Endodermal cell (in vitro differentiated cells): ENCODE results near the gene CACNA2D4. TPM values are rescaled to one million over a fixed set of nuclear protein-coding genes. Genes with fewer than 3 reads are reported as not detected.
A peak's percentile ranks its signal among the peaks of the same experiment; 100 is the strongest.
"Not testable (repeated sequence)": the region's sequence is repeated elsewhere in the genome, so short reads cannot be mapped to it uniquely, and the experiment has no call there.

Source experiments
- DNase-seq: peaks from one replicate; pipeline ENCODE4 v3.0.0-alpha.2; 2017
- H3K27ac ChIP-seq: 2 replicates; pipeline ENCODE4 v1.5.1; 2013; ENCODE audit warnings: mild to moderate bottlenecking, low read depth, low read length, moderate library complexity
- H3K27me3 ChIP-seq: 2 replicates; pipeline ENCODE4 v1.6.1; 2013; ENCODE audit warnings: mild to moderate bottlenecking, low read length, moderate library complexity; ENCODE audit not compliant: insufficient read depth, control insufficient read depth, poor library complexity, severe bottlenecking
- H3K36me3 ChIP-seq: 2 replicates; pipeline ENCODE4 v1.7.0; 2013; ENCODE audit warnings: mild to moderate bottlenecking, low read length, moderate library complexity; ENCODE audit not compliant: control insufficient read depth, insufficient read depth
- H3K4me1 ChIP-seq: one replicate; pipeline ENCODE4 v1.7.0; 2013; ENCODE audit warnings: low read length; ENCODE audit not compliant: control insufficient read depth, insufficient read depth
- H3K4me3 ChIP-seq: 2 replicates; pipeline ENCODE4 v1.5.1; 2013; ENCODE audit warnings: mild to moderate bottlenecking, low read length, moderate library complexity
- H3K9ac ChIP-seq: 2 replicates; pipeline ENCODE4 v1.6.1; 2013; ENCODE audit warnings: mild to moderate bottlenecking, low read length, moderate library complexity; ENCODE audit not compliant: poor library complexity, severe bottlenecking; ENCODE audit errors: extremely low read depth
- H3K9me3 ChIP-seq: 2 replicates; pipeline ENCODE4 v1.6.1; 2013; ENCODE audit warnings: mild to moderate bottlenecking, low read length, moderate library complexity; ENCODE audit not compliant: control insufficient read depth
- H3K27ac Mint-ChIP-seq: 2 replicates; pipeline ENCODE4 v1.8.0; 2020; ENCODE audit warnings: mixed read lengths
- H3K27me3 Mint-ChIP-seq: 2 replicates; pipeline ENCODE4 v1.8.0; 2021; ENCODE audit warnings: mild to moderate bottlenecking, mixed read lengths; ENCODE audit not compliant: insufficient read depth
- H3K36me3 Mint-ChIP-seq: 2 replicates; pipeline ENCODE4 v1.8.0; 2020; ENCODE audit warnings: low read depth, mixed read lengths
- H3K4me1 Mint-ChIP-seq: 2 replicates; pipeline ENCODE4 v1.8.0; 2020; ENCODE audit warnings: mixed read lengths
- H3K4me3 Mint-ChIP-seq: 2 replicates; pipeline ENCODE4 v1.8.0; 2020; ENCODE audit warnings: mild to moderate bottlenecking, moderate library complexity, mixed read lengths
- H3K9me3 Mint-ChIP-seq: 2 replicates; pipeline ENCODE4 v1.8.0; 2020; ENCODE audit warnings: mild to moderate bottlenecking, mixed read lengths
- WGBS, 2 experiments: methylation state at CpG; one replicate each; pipeline versions ENCODE4 v1.1.5 to v1.1.7; 2013; ENCODE audit warnings: missing lambda C conversion rate in 2 of 2, mixed read lengths in 1 of 2; ENCODE audit not compliant: insufficient coverage in 1 of 2, insufficient read length in 1 of 2; 5-methylcytosine and 5-hydroxymethylcytosine counted together
- total RNA-seq, 2 donors: library from RNA; stranded (reverse); fragmentation: NEBNext Ultra II Directional in 1 of 2; extraction: Animal tissue kit (Norgen Biotek cat#: 25700) in 1 of 2; gene quantifications; 2 replicates in 1 of 2; 3 replicates in 1 of 2; pipeline ENCODE4 v1.2.1, GENCODE V29; 2021
- TF ChIP-seq, protein P1 (sequence below): fragments of 200-600 bp; sonication (generic); conservative IDR thresholded peaks from 2 replicates; pipeline ENCODE4 v1.5.0; 2021; ENCODE audit warnings: antibody characterized with exemption, mild to moderate bottlenecking

The CACNA2D4 gene
- total RNA-seq, 2 donors from 2014 or later: 4.3 to 5.7 TPM

DNA sequence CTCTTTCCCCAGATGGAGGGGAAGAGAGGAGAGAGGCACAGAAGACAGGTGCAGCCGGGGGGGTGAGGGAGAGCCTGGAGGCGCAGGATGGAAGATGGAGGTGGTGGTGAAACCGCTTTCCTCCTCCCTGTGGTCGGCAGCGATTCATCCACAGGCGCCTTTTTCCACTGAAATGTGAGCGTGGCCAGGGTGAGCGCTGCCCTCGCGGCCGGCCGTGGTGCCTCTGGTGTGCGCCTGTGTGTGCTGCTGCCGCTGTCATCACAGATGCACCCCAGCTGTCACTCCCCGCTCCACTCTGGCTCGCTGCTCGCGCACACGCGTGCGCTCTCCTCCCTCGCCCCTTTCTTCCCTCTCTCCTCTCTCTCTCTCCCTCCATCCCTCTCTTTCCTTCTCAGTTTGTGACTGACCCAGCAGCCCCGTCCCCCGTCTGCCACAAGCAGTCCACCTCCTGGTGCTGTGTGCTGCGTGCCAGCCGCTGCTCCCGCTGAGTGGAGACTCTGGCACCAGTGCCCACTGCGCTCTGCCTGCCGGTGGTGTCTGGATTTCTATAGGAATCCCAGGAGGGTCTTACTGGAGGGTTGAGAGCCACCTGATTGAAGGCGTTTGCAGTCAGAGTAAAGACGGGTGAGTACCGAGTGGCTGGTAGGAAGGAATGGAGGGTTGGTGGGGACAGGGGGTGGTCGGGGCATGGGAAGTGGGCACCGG, 98.1 kb downstream of the CACNA2D4 start, which contains the start of gene LRTM2:
TSS of gene LRTM2 (plus strand) at position 375 of the 705 bp plus-strand sequence. CDS start 7,584 bp downstream, outside the sequence.
- H3K27ac ChIP-seq: no peak within 1 kb of the TSS

DNA sequence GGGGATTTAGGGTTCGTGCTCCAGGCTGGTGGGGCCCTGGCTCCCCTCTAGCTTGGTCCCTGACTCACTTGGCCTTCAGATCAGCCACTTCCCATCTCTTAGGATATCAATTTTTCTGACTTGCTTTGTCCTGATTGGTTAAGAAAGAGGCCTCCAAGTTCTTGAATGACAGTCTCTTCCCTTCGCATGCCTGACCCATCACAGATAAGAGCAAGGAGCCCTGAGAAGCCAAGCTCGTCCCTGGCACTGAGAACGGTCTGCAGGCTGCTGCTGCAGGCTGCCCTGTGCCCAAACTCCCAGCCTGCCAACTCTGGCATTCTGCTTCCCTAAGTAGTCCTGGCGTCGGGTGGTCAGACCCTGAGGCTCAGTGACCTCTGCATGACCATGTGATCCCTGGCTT, 98.9 kb downstream of the CACNA2D4 start:
- Mint-ChIP-seq H3K4me3 (peak overlapping the region; percentile 34), H3K36me3 (no peaks in the 10 kb centered on the region), H3K9me3 (peaks cover 18% of the 10 kb centered on the region), H3K4me1 (peaks cover 22% of the 10 kb centered on the region), H3K27ac (no peak overlapping the region), H3K27me3 (peaks cover 45% of the 10 kb centered on the region)
- Histone ChIP-seq H3K27me3 (peaks cover 34% of the 10 kb centered on the region), H3K4me3 (no peak overlapping the region), H3K36me3 (no peaks in the 10 kb centered on the region), H3K9me3 (no peaks in the 10 kb centered on the region), H3K4me1 (no peaks in the 10 kb centered on the region), H3K9ac (no peak overlapping the region), H3K27ac (no peak overlapping the region)
- DNase-seq: no peak
- 73 to 79% methylated on average over 5 to 6 of the region's 6 CpGs for whole genome bisulfite sequencing, 2 experiments
- TF ChIP-seq, protein P1, sequence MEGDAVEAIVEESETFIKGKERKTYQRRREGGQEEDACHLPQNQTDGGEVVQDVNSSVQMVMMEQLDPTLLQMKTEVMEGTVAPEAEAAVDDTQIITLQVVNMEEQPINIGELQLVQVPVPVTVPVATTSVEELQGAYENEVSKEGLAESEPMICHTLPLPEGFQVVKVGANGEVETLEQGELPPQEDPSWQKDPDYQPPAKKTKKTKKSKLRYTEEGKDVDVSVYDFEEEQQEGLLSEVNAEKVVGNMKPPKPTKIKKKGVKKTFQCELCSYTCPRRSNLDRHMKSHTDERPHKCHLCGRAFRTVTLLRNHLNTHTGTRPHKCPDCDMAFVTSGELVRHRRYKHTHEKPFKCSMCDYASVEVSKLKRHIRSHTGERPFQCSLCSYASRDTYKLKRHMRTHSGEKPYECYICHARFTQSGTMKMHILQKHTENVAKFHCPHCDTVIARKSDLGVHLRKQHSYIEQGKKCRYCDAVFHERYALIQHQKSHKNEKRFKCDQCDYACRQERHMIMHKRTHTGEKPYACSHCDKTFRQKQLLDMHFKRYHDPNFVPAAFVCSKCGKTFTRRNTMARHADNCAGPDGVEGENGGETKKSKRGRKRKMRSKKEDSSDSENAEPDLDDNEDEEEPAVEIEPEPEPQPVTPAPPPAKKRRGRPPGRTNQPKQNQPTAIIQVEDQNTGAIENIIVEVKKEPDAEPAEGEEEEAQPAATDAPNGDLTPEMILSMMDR: no peak

More for the DNA sequence above, 98.1 kb downstream of the CACNA2D4 start, which contains the start of gene LRTM2:
- no peaks in the 10 kb centered on the region for H3K4me1 ChIP-seq
- no peak within 1 kb of the TSS for H3K9ac ChIP-seq
- Mint-ChIP-seq H3K27ac (no peak within 1 kb of the TSS), H3K36me3 (no peaks in the 10 kb centered on the region), H3K4me3 (peak within 1 kb of the TSS; percentile 34), H3K27me3 (peaks cover 44% of the 10 kb centered on the region), H3K4me1 (peaks cover 22% of the 10 kb centered on the region), H3K9me3 (peaks cover 18% of the 10 kb centered on the region)
- WGBS, 2 experiments: 31 to 41% methylated on average over 21 to 34 of the region's 34 CpGs
- DNase-seq: no peak
- H3K4me3 ChIP-seq: no peak within 1 kb of the TSS
- H3K27me3 ChIP-seq: peaks cover 34% of the 10 kb centered on the region
- TF ChIP-seq, protein P1: no peak
- H3K9me3 ChIP-seq: no peaks in the 10 kb centered on the region
- H3K36me3 ChIP-seq: no peaks in the 10 kb centered on the region

DNA sequence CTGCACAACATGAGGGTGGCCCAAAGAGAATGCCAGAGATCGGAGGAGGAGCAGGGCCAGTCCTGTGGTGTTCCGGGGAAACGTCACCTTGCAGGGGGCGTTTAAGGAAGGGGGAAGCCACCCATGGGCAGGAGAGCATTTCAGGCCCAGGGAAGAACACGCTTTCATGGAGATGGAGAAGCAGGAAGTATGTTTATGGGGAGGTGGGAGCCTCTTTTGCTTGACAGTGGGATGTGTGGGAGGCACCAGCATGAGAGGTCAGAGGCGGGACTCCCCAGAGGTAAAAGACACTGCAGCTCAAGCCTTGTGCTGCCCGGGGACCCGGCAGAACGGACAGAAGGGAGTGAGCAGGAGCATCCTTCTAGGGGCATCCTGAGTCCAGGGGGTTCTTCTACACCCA, 99.4 kb downstream of the CACNA2D4 start:
- Mint-ChIP-seq H3K36me3 (no peaks in the 10 kb centered on the region), H3K27me3 (peaks cover 47% of the 10 kb centered on the region), H3K4me3 (no peak overlapping the region), H3K27ac (no peak overlapping the region), H3K4me1 (peaks cover 22% of the 10 kb centered on the region), H3K9me3 (peaks cover 18% of the 10 kb centered on the region)
- H3K9ac ChIP-seq: no peak overlapping the region
- no peaks in the 10 kb centered on the region for H3K36me3 ChIP-seq
- 81 to 84% methylated on average over 5 to 9 of the region's 9 CpGs for WGBS, 2 experiments
- peaks cover 34% of the 10 kb centered on the region for H3K27me3 ChIP-seq
- H3K4me3 ChIP-seq: no peak overlapping the region
- H3K27ac ChIP-seq: no peak overlapping the region
- TF ChIP-seq, protein P1: no peak
- H3K9me3 ChIP-seq: no peaks in the 10 kb centered on the region
- no peak for DNase-seq
- H3K4me1 ChIP-seq: no peaks in the 10 kb centered on the region

DNA sequence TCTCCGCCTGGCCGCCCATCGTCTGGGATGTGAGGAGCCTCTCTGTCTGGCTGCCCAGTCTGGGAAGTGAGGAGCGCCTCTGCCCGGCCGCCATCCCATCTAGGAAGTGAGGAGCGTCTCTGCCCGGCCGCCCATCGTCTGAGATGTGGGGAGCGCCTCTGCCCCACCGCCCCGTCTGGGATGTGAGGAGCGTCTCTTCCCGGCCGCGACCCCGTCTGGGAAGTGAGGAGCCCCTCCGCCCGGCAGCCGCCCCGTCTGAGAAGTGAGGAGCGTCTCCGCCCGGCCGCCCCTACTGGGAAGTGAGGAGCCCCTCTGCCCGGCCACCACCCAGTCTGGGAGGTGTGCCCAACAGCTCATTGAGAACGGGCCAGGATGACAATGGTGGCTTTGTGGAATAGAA, 100.5 kb downstream of the CACNA2D4 start:
- Mint-ChIP-seq H3K4me1 (peaks cover 22% of the 10 kb centered on the region), H3K27me3 (peaks cover 48% of the 10 kb centered on the region), H3K9me3 (peaks cover 18% of the 10 kb centered on the region)
- not testable (repeated sequence) for H3K4me3 ChIP-seq, DNase-seq, H3K27ac Mint-ChIP-seq, H3K9me3 ChIP-seq, H3K4me1 ChIP-seq, H3K27ac ChIP-seq, H3K36me3 Mint-ChIP-seq, H3K4me3 Mint-ChIP-seq, H3K9ac ChIP-seq, H3K36me3 ChIP-seq
- H3K27me3 ChIP-seq: peaks cover 34% of the 10 kb centered on the region
- WGBS, 2 experiments: 89 to 96% methylated on average over 7 to 24 of the region's 28 CpGs
